ENCODE measurements around the gene CAPN8. TPM values are rescaled to one million over a fixed set of nuclear protein-coding genes. Genes with fewer than 3 reads are reported as not detected.

CAPN8 gene
- not detected for polyA plus RNA-seq (2013)

DNA sequence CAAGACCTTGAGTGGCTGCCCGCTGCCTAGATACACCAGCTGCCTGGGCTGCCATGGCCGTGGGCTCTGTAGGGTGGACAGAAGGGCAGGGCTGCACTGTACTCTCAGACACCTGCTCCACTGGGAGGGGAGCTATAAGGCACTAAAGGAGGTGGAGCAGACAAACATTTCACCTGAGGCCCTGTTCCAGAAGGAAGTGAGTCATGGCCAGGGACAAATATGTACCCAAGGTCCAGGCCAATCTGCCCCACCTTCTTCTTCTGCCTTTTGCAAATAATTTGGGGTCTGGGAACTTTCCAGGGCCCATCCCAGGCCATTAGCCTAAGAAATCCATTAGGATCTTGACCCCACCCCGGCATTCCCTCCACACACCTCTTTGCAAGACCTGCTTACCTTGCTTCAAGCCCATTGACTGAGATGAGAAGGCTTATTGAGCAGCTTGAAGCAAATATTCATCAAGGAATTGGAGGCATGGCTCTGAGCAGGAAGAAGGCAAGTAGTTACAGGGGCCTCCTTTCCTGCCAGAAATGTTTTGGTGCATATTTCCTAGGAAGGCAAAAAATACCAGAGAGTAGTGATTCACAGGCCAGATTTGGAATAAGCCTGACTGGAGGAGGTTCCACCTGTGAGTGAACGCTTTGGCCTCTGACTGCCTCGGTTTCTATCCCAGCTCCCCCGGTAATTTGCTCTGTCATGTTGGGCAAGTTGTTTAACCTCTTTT, at the start of gene CAPN8:
Gene CAPN8 (minus strand): TSS at position 110 of the 721 bp plus-strand sequence. CDS start 55 bp downstream, at position 55.
- ChIA-PET POLR2A (no interaction called here), CTCF (interaction anchor here (1.4 kb wide), 1 partner anchor 38 kb away, joined by 4 read pairs; no protein-coding TSS in a partner anchor)
- DNase-seq = no peak
- H3K9me3 ChIP-seq (ENCODE audit: control extremely low read depth in 1 of 5, control insufficient read depth in 4 of 5, insufficient read depth in 2 of 5, low read depth in 1 of 5, low read length in 4 of 5) = peaks cover 0 to 2% (median 0%) of the 10 kb centered on the region in 5 experiments
- 80% methylated on average over 5 of the region's 6 CpGs for WGBS (ENCODE audit: insufficient coverage)
- H3K27me3 ChIP-seq (replicated peaks in 2 of 5; ENCODE audit: control insufficient read depth in 4 of 5, insufficient read depth in 5 of 5, low read length in 4 of 5) = peaks cover 0 to 2% (median 0%) of the 10 kb centered on the region in 5 experiments
- H3K27ac ChIP-seq (ENCODE audit: insufficient read depth in 1 of 2, low read depth in 1 of 2, low read length in 2 of 2, poor library complexity in 1 of 2, severe bottlenecking in 2 of 2) = no peak within 1 kb of the TSS
- no peaks in the 10 kb centered on the region for H3K36me3 ChIP-seq (ENCODE audit: control insufficient read depth in 4 of 4, insufficient read depth in 4 of 4, low read length in 3 of 4)
- no peak within 1 kb of the TSS for H3K4me3 ChIP-seq (ENCODE audit: control insufficient read depth in 1 of 7, extremely low read depth in 1 of 7, insufficient read depth in 4 of 7, low read depth in 2 of 7, low read length in 6 of 7)
- no peaks in the 10 kb centered on the region for H3K4me1 ChIP-seq (ENCODE audit: control extremely low read depth in 1 of 4, control insufficient read depth in 4 of 4, insufficient read depth in 4 of 4, low read length in 3 of 4)

DNA sequence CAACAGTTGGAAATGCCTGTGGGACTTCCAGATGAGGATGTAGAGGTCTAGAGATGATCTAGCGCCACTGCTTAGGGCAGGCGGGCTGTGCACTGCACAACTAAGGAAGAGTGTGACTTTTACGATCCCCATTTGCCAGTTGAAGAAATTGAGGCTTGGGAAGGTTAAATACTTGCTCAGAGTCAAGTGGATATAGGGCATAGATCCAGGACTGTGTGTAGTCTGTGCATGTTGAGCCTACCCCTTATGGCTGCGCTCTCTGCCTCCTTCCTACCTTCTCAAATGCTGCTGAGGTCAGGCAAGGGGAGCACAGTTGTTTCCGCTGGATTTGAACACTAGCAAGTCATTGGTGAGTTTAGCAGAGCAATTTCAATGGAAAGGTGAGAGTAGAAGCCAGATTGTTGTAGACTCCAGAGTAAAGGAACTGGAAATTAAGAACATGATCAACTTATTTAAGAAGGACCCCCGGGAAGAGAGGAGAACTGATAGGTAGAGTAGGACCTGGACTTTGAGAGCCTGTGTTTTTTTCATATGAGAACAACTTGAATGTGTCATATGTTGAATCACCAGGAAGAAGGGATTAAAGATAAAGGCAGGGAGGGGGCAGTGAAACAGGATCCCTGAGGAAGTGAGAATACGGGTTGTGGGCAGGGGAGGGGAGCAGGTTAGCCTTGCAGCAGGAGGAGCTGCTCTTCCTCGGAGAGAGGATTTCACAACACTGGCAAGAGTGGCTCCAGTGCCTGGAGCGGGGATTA, 49.5 kb upstream of the CAPN8 start:
- H3K27ac ChIP-seq (ENCODE audit: insufficient read depth in 1 of 2, low read depth in 1 of 2, low read length in 2 of 2, poor library complexity in 1 of 2, severe bottlenecking in 2 of 2) = peak overlapping the region in 1 of 2 experiments; percentile 17
- 85% methylated on average over 7 of the region's 9 CpGs for WGBS (ENCODE audit: insufficient coverage)
- no peak for DNase-seq
- peaks cover 0 to 44% (median 31%) of the 10 kb centered on the region in 4 experiments for H3K4me1 ChIP-seq (ENCODE audit: control extremely low read depth in 1 of 4, control insufficient read depth in 4 of 4, insufficient read depth in 4 of 4, low read length in 3 of 4)
- no peak overlapping the region for H3K4me3 ChIP-seq (ENCODE audit: control insufficient read depth in 1 of 7, extremely low read depth in 1 of 7, insufficient read depth in 4 of 7, low read depth in 2 of 7, low read length in 6 of 7)
- H3K27me3 ChIP-seq (replicated peaks in 2 of 5; ENCODE audit: control insufficient read depth in 4 of 5, insufficient read depth in 5 of 5, low read length in 4 of 5) = peaks cover 0 to 2% (median 0%) of the 10 kb centered on the region in 5 experiments
- peaks cover 0 to 11% (median 3%) of the 10 kb centered on the region in 4 experiments for H3K36me3 ChIP-seq (ENCODE audit: control insufficient read depth in 4 of 4, insufficient read depth in 4 of 4, low read length in 3 of 4)
- CTCF ChIA-PET = interaction anchor here (1.0 to 5.2 kb wide), 2 partner anchors 10 to 34 kb away, joined by 3 to 57 read pairs; no protein-coding TSS in a partner anchor
- no peaks in the 10 kb centered on the region for H3K9me3 ChIP-seq (ENCODE audit: control extremely low read depth in 1 of 5, control insufficient read depth in 4 of 5, insufficient read depth in 2 of 5, low read depth in 1 of 5, low read length in 4 of 5)
- POLR2A ChIA-PET = interaction anchor here (0.5 to 1.4 kb wide), 2 partner anchors 12 to 106 kb away, joined by 3 to 4 read pairs; no protein-coding TSS in a partner anchor

DNA sequence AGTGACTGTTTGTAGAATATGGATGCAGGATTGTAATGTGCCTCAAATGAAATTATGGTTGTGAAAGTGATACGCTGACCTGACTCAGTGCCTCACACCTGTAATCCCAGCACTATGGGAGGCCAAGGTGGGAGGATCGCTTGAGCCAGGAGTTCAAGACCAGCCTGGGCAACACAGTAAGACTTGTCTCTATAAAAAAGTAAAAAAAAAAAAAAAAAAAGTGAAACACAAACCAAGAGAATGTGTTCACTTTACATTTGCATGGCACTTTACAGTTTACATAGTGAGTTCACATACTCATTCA, 48.9 kb upstream of the CAPN8 start:
- Histone ChIP-seq H3K4me3 (ENCODE audit: control insufficient read depth in 1 of 7, extremely low read depth in 1 of 7, insufficient read depth in 4 of 7, low read depth in 2 of 7, low read length in 6 of 7) (no peak overlapping the region), H3K4me1 (ENCODE audit: control extremely low read depth in 1 of 4, control insufficient read depth in 4 of 4, insufficient read depth in 4 of 4, low read length in 3 of 4) (peaks cover 0 to 44% (median 31%) of the 10 kb centered on the region in 4 experiments), H3K27me3 (replicated peaks in 2 of 5; ENCODE audit: control insufficient read depth in 4 of 5, insufficient read depth in 5 of 5, low read length in 4 of 5) (peaks cover 0 to 2% (median 0%) of the 10 kb centered on the region in 5 experiments), H3K27ac (ENCODE audit: insufficient read depth in 1 of 2, low read depth in 1 of 2, low read length in 2 of 2, poor library complexity in 1 of 2, severe bottlenecking in 2 of 2) (peak overlapping the region in 1 of 2 experiments; percentile 17), H3K9me3 (ENCODE audit: control extremely low read depth in 1 of 5, control insufficient read depth in 4 of 5, insufficient read depth in 2 of 5, low read depth in 1 of 5, low read length in 4 of 5) (no peaks in the 10 kb centered on the region), H3K36me3 (ENCODE audit: control insufficient read depth in 4 of 4, insufficient read depth in 4 of 4, low read length in 3 of 4) (peaks cover 0 to 5% (median 3%) of the 10 kb centered on the region in 4 experiments)
- no peak for DNase-seq
- ChIA-PET CTCF (interaction anchor here (1.0 kb wide), 1 partner anchor 9 kb away, joined by 3 read pairs; no protein-coding TSS in a partner anchor), POLR2A (no interaction called here)
- no CpG with 5 or more reads among the region's 2 CpGs for WGBS (ENCODE audit: insufficient coverage)

DNA sequence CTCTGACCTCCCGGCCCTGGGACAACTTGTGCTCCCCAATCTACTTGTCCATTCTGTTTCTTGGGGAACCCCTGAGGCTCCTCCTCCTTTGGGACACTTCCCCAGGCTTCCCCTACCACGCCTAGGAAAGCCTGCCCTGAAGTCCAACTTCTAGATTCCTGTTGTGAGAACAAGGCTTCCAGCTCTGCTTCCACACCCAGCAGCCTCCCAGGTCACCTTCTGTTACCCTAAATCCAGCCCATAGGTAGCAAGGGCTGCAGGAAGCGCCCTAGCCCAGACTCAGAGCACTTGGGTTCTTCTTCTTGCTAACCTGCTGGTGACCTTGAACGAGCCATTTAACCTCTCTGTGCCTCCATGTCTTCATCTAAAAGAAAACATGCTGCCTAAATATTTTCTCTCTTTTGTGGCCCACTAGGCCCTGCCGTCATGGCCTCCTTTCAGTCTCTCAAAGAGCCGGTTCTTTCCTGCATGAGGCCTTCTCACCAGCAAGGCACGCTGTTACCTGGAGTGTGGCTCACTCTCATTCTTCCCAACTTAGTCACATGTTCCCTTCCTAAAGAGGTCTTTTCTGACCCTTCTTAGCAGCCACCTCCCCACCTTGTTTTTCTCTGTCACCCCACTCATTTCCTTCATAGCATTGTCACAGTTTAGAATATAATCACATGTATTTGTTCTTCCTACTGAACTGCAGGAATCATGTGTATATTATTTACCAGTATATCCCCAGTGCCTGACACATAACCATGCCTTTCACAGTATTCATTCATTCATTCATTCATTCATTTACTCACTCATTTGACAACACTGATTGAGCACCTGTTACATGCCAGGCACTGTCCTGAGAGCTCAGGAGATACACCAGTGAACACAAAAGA, 48.3 kb upstream of the CAPN8 start:
- peaks cover 0 to 44% (median 31%) of the 10 kb centered on the region in 4 experiments for H3K4me1 ChIP-seq (ENCODE audit: control extremely low read depth in 1 of 4, control insufficient read depth in 4 of 4, insufficient read depth in 4 of 4, low read length in 3 of 4)
- 91% methylated on average over 7 of the region's 7 CpGs for WGBS (ENCODE audit: insufficient coverage)
- no peaks in the 10 kb centered on the region for H3K9me3 ChIP-seq (ENCODE audit: control extremely low read depth in 1 of 5, control insufficient read depth in 4 of 5, insufficient read depth in 2 of 5, low read depth in 1 of 5, low read length in 4 of 5)

DNA sequence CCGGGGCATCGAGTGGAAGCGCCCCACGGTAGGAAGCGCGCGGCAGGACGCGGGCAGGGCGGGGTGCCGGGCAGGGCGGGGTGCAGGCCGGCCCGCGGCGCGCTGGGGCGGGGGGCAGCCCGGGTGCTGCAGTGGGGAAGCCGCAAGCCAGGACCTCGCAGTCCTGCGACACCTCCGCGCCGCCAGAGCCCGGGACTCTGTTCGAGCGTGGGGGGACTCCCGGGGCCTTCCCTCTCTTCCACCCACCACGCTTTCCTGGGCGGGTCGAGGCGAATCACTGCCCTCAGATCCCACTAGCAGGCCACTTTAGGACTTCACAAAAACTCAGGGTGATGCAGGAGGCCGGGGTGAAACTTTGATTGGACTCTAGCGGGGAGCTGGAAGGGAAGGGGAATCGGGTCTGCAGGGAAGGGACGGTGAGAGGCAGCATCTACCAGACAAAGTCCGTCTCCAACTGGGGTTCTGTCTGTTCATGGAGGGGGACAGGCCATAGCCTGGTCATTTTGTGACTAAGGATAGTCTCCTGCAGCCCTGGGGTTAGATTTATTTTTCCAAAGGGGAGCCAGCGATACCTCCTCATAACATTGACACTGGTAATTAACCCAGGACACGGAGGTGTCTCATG, 47.5 kb upstream of the CAPN8 start:
- ChIA-PET POLR2A (interaction anchor here (1.2 kb wide), 1 partner anchor 36 kb away, joined by 5 read pairs; no protein-coding TSS in a partner anchor), CTCF (interaction anchor here (1.2 to 4.5 kb wide), 8 partner anchors 8 to 37 kb away, joined by 3 to 41 read pairs (median 5); no protein-coding TSS in a partner anchor)
- peaks cover 0 to 2% (median 0%) of the 10 kb centered on the region in 5 experiments for H3K27me3 ChIP-seq (replicated peaks in 2 of 5; ENCODE audit: control insufficient read depth in 4 of 5, insufficient read depth in 5 of 5, low read length in 4 of 5)
- peak overlapping the region in 1 of 2 experiments; percentile 60 for H3K27ac ChIP-seq (ENCODE audit: insufficient read depth in 1 of 2, low read depth in 1 of 2, low read length in 2 of 2, poor library complexity in 1 of 2, severe bottlenecking in 2 of 2)
- WGBS (ENCODE audit: insufficient coverage) = 14% methylated on average over 19 of the region's 40 CpGs
- no peaks in the 10 kb centered on the region for H3K9me3 ChIP-seq (ENCODE audit: control extremely low read depth in 1 of 5, control insufficient read depth in 4 of 5, insufficient read depth in 2 of 5, low read depth in 1 of 5, low read length in 4 of 5)
- peak overlapping the region; percentile 44 to 82 (median 68) for H3K4me3 ChIP-seq (ENCODE audit: control insufficient read depth in 1 of 7, extremely low read depth in 1 of 7, insufficient read depth in 4 of 7, low read depth in 2 of 7, low read length in 6 of 7)
- H3K36me3 ChIP-seq (ENCODE audit: control insufficient read depth in 4 of 4, insufficient read depth in 4 of 4, low read length in 3 of 4) = no peaks in the 10 kb centered on the region
- DNase-seq = peak in 2 of 3 donors; percentile 46 to 60
- peaks cover 0 to 39% (median 28%) of the 10 kb centered on the region in 4 experiments for H3K4me1 ChIP-seq (ENCODE audit: control extremely low read depth in 1 of 4, control insufficient read depth in 4 of 4, insufficient read depth in 4 of 4, low read length in 3 of 4)

More for the DNA sequence above, 48.3 kb upstream of the CAPN8 start:
- Histone ChIP-seq H3K36me3 (ENCODE audit: control insufficient read depth in 4 of 4, insufficient read depth in 4 of 4, low read length in 3 of 4) (peaks cover 0 to 3% (median 2%) of the 10 kb centered on the region in 4 experiments), H3K27me3 (replicated peaks in 2 of 5; ENCODE audit: control insufficient read depth in 4 of 5, insufficient read depth in 5 of 5, low read length in 4 of 5) (peaks cover 0 to 2% (median 0%) of the 10 kb centered on the region in 5 experiments), H3K27ac (ENCODE audit: insufficient read depth in 1 of 2, low read depth in 1 of 2, low read length in 2 of 2, poor library complexity in 1 of 2, severe bottlenecking in 2 of 2) (peak overlapping the region in 1 of 2 experiments; percentile 60), H3K4me3 (ENCODE audit: control insufficient read depth in 1 of 7, extremely low read depth in 1 of 7, insufficient read depth in 4 of 7, low read depth in 2 of 7, low read length in 6 of 7) (peak overlapping the region in 3 of 7 experiments; percentile 65 to 82 (median 73))
- ChIA-PET CTCF (interaction anchor here (1.0 to 4.5 kb wide), 5 partner anchors 7 to 36 kb away, joined by 3 to 41 read pairs (median 4); no protein-coding TSS in a partner anchor), POLR2A (no interaction called here)
- no peak for DNase-seq

All from common myeloid progenitor, CD34-positive (primary cell).